T-helper 2 cell (primary cell): ENCODE results near the gene BNC2.

ENCODE experiments used
- DNase-seq, 5 experiments: peaks; one replicate each; pipeline versions ENCODE4 v3.0.0 to v3.0.0-alpha.2; 2012 to 2022

The BNC2 gene

GRCh38 chr9:16360247-16360646 lies 510.2 kb downstream of the BNC2 start:
- no peak for DNase-seq
